ENCODE measurements around the gene MYO1E.
"Not testable (repeated sequence)": the region's sequence is repeated elsewhere in the genome, so short reads cannot be mapped to it uniquely, and the experiment has no call there.

Gene MYO1E

GRCh38 chr15:59292442-59293151 lies 80.1 kb downstream of the MYO1E start:
- DNase-seq (ENCODE audit: low read depth in 2 of 2) = no peak

DNA sequence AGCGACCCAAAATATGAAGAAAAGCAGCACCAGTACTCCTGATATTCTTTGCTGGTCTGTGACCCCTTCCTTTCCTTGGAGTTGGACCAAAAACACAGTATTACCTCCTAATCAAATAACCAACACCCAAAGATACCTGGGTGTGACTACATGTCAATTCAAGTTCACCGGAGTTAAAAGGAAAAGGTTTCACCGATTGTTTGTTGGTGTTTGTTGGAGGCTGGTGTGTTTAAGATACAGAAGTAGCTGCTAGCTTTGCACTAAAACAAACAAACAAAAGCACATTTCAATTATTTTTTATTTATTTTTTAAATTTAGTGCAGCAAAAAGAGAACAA lies 81.5 kb downstream of the MYO1E start:
- DNase-seq (ENCODE audit: low read depth in 2 of 2) = no peak

GRCh38 chr15:59290295-59291212 lies 82.1 kb downstream of the MYO1E start:
- DNase-seq (ENCODE audit: low read depth in 2 of 2) = no peak

GRCh38 chr15:59289574-59289973 lies 83.1 kb downstream of the MYO1E start:
- no peak for DNase-seq (ENCODE audit: low read depth in 2 of 2)

DNA sequence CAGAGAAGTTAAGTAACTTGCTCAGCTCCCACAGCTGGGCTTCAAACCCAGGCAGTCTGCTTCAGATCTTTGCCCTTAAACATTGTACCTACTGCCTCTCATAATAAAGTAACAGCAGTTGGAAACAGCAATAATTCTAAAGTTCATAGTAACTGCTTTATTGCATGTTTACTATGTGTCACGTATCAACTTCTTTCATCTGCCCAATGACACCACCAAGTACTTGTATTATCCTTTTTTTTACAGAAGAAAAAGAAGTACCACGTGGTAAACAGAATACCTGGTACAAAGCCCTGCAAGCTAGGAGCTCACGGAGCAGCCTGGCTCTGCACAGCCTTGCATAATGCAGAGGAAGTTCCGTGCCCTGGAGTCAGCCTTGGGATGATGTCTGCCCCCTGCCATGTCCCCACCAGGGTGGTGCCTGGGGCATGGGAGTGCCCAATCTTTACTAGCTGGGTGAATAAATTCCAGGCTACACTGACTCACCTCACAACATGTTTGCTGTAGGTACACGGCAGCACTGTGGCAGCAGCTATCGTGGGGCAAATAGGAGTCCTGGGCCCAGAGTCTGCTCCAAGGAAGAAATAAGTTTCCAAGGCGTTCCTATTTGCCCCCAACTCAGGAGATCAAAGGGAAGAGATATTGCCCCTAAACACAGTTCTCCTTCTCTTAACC lies 88.8 kb downstream of the MYO1E start:
- DNase-seq (ENCODE audit: low read depth in 2 of 2) = no peak

GRCh38 chr15:59282515-59283337 lies 89.9 kb downstream of the MYO1E start:
- no peak for DNase-seq (ENCODE audit: low read depth in 2 of 2)

DNA sequence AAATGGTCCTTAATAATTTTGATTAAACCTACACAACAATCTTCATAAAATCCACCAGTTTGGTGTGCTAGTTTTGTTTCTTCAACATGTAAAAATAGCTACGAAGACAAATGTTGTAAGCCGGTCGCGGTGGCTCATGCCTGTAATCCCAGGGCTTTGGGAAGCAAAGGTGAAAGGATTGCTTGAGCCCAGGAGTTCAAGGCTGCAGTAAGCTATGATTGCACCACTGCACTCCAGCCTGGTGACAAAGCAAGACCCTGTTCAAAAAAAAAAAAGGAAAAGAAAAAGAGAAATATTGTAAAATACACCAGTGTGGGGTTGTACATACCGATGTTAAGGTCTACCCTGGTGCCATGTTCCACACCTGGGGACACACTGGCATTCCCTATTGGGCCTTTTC lies 91.0 kb downstream of the MYO1E start:
- DNase-seq (ENCODE audit: low read depth in 2 of 2) = no peak

DNA sequence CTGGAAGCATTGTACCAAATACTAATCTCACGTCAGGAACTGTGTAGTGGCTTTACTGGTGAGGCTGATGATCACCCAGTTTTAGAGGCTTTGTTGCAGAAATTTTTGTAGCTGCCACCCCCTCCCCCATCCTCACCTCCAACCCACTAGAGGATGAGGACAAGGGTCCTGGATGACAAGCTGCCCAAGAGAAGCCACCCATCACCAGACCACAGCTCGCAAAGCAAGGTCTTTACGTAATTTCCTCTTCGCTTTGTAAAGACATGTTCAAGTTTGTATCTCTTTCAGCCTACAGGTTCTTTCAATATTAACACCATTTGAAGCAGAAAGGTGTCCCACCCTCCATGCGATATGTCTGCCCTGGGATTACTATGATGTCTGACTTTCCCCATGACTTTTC lies 91.8 kb downstream of the MYO1E start:
- no peak for DNase-seq (ENCODE audit: low read depth in 2 of 2)

- not testable (repeated sequence) for DNase-seq (ENCODE audit: low read depth in 2 of 2)
Observed at GRCh38 chr15:59280292-59280691, 92.4 kb downstream of the MYO1E start.

GRCh38 chr15:59279023-59279422 lies 93.6 kb downstream of the MYO1E start:
- DNase-seq (ENCODE audit: low read depth in 2 of 2) = no peak

GRCh38 chr15:59278120-59278519 lies 94.6 kb downstream of the MYO1E start:
- no peak for DNase-seq (ENCODE audit: low read depth in 2 of 2)

DNA sequence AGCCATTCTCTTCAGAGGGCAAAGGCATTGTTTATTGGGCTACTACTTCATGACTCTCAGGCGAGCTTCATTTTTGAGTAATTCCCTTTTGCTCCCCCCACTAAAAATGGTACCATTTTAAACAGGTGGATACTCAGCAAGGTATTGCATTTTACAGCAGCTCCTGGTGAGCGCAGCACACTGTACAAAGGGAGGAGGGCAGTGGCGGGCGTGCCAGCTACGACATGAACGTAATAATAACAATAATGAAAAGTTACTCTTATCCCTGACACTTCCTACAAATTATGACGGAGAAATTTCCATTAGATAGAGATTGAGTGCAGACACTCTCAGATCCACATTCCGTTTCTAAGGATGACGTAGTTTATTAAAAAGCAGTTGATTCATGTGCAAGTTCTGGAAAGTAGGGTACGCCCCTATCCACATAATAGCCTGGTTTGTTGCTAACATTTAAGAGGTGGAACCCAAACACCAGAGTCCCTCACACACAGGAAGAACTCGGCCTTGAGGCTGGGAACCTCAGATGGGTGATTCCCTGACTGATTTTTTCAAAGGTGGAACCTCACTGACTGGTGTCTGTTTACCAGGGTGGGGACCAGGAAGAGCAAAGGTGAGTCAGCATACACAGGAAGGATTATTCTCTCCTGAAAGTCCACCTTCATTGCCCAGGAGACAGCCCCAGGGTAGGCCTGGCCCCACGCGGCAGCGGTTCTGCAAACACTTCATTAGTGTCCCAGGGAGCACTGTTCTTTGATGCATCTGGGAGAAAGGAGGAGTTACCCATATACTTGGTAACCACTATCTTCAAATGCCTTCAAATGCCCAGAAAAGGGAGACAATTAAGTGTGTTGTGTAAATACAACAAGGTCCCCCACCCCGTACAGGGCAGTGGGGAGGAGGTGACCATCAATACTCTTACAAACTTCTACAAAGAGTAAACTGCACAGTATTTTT lies 96.2 kb downstream of the MYO1E start:
- DNase-seq (ENCODE audit: low read depth in 2 of 2) = no peak

GRCh38 chr15:59274126-59274970 lies 98.3 kb downstream of the MYO1E start:
- DNase-seq (ENCODE audit: low read depth in 2 of 2) = no peak

- DNase-seq (ENCODE audit: low read depth in 2 of 2) = no peak
Observed at GRCh38 chr15:59273234-59273633, 99.4 kb downstream of the MYO1E start.

GRCh38 chr15:59271595-59272201 lies 101.0 kb downstream of the MYO1E start:
- no peak for DNase-seq (ENCODE audit: low read depth in 2 of 2)

DNA sequence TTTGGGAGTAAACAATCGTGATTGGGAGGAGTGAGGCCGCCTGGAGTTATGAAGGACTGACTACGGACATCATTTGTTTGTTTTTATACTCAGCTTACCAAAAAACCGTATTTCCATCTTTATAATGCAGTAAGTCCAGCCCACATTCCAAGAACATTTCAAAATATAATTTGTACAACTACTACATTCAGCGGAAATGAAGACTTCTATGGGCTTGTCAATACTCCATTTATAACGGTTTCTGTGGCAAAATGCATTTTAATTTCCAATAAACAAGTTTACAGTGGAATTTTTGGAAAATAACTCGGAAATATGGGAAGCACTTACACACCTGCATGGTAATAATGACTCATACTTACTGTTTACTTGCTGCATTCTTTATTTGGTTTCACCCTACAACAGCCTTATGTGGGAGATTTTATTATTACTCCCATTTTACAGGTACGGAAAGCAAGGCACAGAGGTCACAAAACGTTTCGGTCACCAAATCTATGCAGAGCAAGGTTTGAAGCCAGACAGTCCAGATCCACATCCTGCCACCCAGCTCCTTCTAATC lies 103.7 kb downstream of the MYO1E start:
- DNase-seq (ENCODE audit: low read depth in 2 of 2) = no peak

GRCh38 chr15:59268168-59268851 lies 104.4 kb downstream of the MYO1E start:
- DNase-seq (ENCODE audit: low read depth in 2 of 2) = peak; percentile 28 to 29

- no peak for DNase-seq (ENCODE audit: low read depth in 2 of 2)
Observed at GRCh38 chr15:59266028-59266427, 106.6 kb downstream of the MYO1E start.
